DOHH2 (cell line): ENCODE data around the gene MTNR1B.

ENCODE experiments used
- H3F3A ChIP-seq: fragments of 200-600 bp; sonication (generic), shearing (Covaris generic); 2 replicates; pipeline ENCODE4 v1.6.0; 2016; ENCODE audit warnings: antibody characterized with exemption, mild to moderate bottlenecking; ENCODE audit not compliant: control insufficient read depth, insufficient read depth
- H3K27ac ChIP-seq: fragments of 200-600 bp; sonication (generic); 2 replicates; pipeline ENCODE4 v1.5.1; 2014; ENCODE audit warnings: low read depth, mild to moderate bottlenecking, low read length, moderate library complexity
- H3K27me3 ChIP-seq: fragments of 200-600 bp; sonication (generic); 2 replicates; pipeline ENCODE4 v1.6.1; 2014; ENCODE audit warnings: mild to moderate bottlenecking, low read length, mixed read lengths; ENCODE audit not compliant: control insufficient read depth
- H3K36me3 ChIP-seq: fragments of 200-600 bp; sonication (generic); 2 replicates; pipeline ENCODE4 v1.6.1; 2014; ENCODE audit warnings: mild to moderate bottlenecking, low read length, moderate library complexity, mixed read lengths; ENCODE audit not compliant: control insufficient read depth
- H3K4me1 ChIP-seq: fragments of 200-600 bp; sonication (generic); 2 replicates; pipeline ENCODE4 v1.6.1; 2014; ENCODE audit warnings: mild to moderate bottlenecking, low read length, mixed read lengths; ENCODE audit not compliant: control insufficient read depth
- H3K4me2 ChIP-seq: fragments of 200-600 bp; sonication (generic); 2 replicates; pipeline ENCODE4 v1.6.0; 2014; ENCODE audit warnings: mild to moderate bottlenecking, low read length, moderate library complexity
- H3K4me3 ChIP-seq: fragments of 200-600 bp; sonication (generic); 2 replicates; pipeline ENCODE4 v1.5.1; 2014; ENCODE audit warnings: mild to moderate bottlenecking, low read length, mixed read lengths
- H3K79me2 ChIP-seq: fragments of 200-600 bp; sonication (generic); 2 replicates; pipeline ENCODE4 v1.6.1; 2014; ENCODE audit warnings: mild to moderate bottlenecking, low read length, mixed read lengths; ENCODE audit not compliant: control insufficient read depth
- H3K9me2 ChIP-seq: fragments of 200-600 bp; sonication (generic); replicated peaks from 2 replicates; pipeline ENCODE4 v1.6.1; 2014; ENCODE audit warnings: mild to moderate bottlenecking, low read length, mixed read lengths; ENCODE audit not compliant: control insufficient read depth
- H3K9me3 ChIP-seq: fragments of 200-600 bp; sonication (generic); 2 replicates; pipeline ENCODE4 v1.6.1; 2014; ENCODE audit warnings: antibody characterized with exemption, low read length, mixed read lengths; ENCODE audit not compliant: control insufficient read depth, insufficient read depth
- H4K20me1 ChIP-seq: fragments of 200-600 bp; sonication (generic); 2 replicates; pipeline ENCODE4 v1.6.0; 2014; ENCODE audit warnings: low read depth, mild to moderate bottlenecking, antibody characterized with exemption, low read length, moderate library complexity; ENCODE audit not compliant: control insufficient read depth, insufficient read depth
- CTCF ChIP-seq: fragments of 200-600 bp; sonication (generic); IDR thresholded peaks from one replicate; pipeline ENCODE4 v1.5.1; 2014; ENCODE audit warnings: antibody characterized with exemption, mild to moderate bottlenecking, low read depth, low read length; ENCODE audit not compliant: poor library complexity, severe bottlenecking
- EZH2phosphoT487 ChIP-seq: fragments of 200-600 bp; sonication (generic); IDR thresholded peaks from 2 replicates; pipeline ENCODE4 v1.6.1; 2017; ENCODE audit warnings: borderline replicate concordance, mild to moderate bottlenecking, antibody characterized with exemption, low read length, moderate library complexity, mixed read lengths

MTNR1B gene

DNA sequence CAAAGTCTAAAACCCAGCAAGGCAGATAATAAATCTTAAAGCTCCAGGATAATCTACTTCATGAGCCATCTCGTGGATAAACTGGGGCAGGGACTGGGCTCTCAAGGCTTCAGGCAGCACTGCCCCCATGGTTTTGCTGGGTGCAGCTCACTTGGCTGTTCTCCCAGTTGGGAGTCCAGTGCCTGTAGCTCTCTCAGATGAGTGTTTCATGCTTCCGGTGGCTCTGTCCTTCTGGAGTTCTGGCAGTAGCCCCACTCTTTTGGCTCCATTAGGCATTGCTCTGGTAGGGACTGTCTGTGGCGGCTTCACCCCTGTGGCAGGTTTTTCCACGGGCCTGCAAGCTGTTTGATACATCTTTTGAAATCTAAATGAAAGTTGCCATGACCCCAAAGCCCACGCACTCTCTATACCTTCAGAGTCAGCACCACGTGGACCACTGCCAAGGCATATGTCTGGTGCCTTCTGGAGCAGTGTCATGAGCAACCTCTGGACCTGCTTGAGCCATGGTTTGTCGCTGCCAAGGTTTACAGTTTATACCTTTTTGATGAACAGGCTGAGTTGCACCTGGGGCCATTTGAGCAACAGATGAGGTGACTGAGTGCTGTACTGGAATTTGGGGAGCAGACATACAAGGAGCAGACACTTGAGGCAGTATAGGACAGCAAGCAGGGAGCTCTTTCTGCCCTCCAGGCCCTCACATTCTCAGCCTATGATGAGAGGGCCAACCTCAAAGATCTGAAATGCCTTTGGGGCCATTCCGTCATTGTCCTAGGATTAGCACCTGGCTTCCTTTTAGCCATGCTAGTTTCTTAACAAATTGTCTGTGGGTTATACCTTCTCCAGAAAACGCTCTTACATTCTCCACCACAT, 48.6 kb downstream of the MTNR1B start:
- H3K27me3 ChIP-seq = no peaks in the 10 kb centered on the region
- no peaks in the 10 kb centered on the region for H3K9me3 ChIP-seq
- no peak overlapping the region for H3K4me2 ChIP-seq
- H3F3A ChIP-seq = no peaks in the 10 kb centered on the region
- no peaks in the 10 kb centered on the region for H3K4me1 ChIP-seq
- H3K79me2 ChIP-seq = no peaks in the 10 kb centered on the region
- no peaks in the 10 kb centered on the region for H3K9me2 ChIP-seq
- no peaks in the 10 kb centered on the region for H3K36me3 ChIP-seq
- H3K27ac ChIP-seq = no peak overlapping the region
- no peaks in the 10 kb centered on the region for H4K20me1 ChIP-seq
- no peak overlapping the region for H3K4me3 ChIP-seq
- TF ChIP-seq CTCF (no peak), EZH2phosphoT487 (no peak)

DNA sequence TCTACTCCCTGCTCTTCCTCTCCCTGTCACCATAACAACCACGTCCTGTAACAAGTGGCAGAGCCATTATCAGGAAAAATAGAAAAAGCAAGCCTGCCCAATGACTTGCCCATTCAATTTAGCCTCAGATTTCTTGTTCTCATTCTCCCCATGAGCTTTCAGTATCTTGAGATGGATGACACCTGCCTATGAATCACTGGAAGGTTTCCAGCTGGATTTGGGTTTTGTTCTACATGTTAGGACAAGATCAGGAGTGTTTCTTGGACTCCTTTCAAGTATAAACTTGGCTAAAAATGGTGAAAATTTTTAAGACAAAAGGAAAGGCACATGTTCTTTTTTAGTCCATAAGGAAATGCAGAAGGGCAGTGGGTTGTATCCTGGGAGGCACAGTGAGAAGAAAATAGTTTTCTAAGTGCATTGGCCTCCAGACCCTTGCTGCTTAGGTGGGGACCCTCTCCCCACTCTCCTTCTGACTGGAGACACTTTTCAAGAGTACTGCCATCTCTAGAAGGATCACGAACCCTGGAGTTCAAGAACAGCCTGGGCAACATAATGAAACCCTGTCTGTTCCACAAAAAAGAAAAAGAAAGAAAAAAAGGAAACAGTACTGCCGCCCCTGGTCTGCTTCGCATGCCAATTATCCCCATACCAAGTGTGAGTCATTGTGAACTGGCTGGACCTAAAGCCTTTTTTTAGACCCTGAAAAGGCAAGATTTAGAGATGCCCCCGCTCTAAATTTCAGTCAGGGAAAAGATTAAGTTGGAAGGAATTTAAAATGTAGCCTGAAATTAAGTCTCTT, 51.0 kb downstream of the MTNR1B start:
- H3K4me2 ChIP-seq = no peak overlapping the region
- no peaks in the 10 kb centered on the region for H3K27me3 ChIP-seq
- H3K27ac ChIP-seq = no peak overlapping the region
- no peaks in the 10 kb centered on the region for H4K20me1 ChIP-seq
- no peaks in the 10 kb centered on the region for H3K9me2 ChIP-seq
- no peaks in the 10 kb centered on the region for H3K4me1 ChIP-seq
- no peak for TF ChIP-seq CTCF
- no peak for TF ChIP-seq EZH2phosphoT487
- no peaks in the 10 kb centered on the region for H3K36me3 ChIP-seq
- no peaks in the 10 kb centered on the region for H3K9me3 ChIP-seq
- H3K79me2 ChIP-seq = no peaks in the 10 kb centered on the region
- H3F3A ChIP-seq = no peaks in the 10 kb centered on the region
- H3K4me3 ChIP-seq = no peak overlapping the region

- Histone ChIP-seq H3K9me2 (no peaks in the 10 kb centered on the region), H3K4me1 (no peaks in the 10 kb centered on the region), H3K4me2 (no peak overlapping the region), H3K36me3 (no peaks in the 10 kb centered on the region), H3K79me2 (no peaks in the 10 kb centered on the region), H3K4me3 (no peak overlapping the region), H4K20me1 (no peaks in the 10 kb centered on the region), H3F3A (no peaks in the 10 kb centered on the region), H3K9me3 (no peaks in the 10 kb centered on the region), H3K27me3 (0 out of 2 replicates have a peak, but pooled peaks cover 2% of the 10 kb centered on the region), H3K27ac (no peak overlapping the region)
- TF ChIP-seq CTCF = no peak
- no peak for TF ChIP-seq EZH2phosphoT487
Observed at GRCh38 chr11:93024369-93024768, 54.9 kb downstream of the MTNR1B start.
